Hepatocyte (in vitro differentiated cells): Measurements from ENCODE around the gene PIK3R2. TPM values are rescaled to one million over a fixed set of nuclear protein-coding genes. Genes with fewer than 3 reads are reported as not detected.

Experiments used
- DNase-seq: peaks from one replicate; pipeline ENCODE4 v3.0.0-alpha.2; 2016; ENCODE audit warnings: low spot score
- H2AFZ ChIP-seq: fragments of 200-600 bp; sonication (generic); 2 replicates; pipeline ENCODE4 v1.6.0; 2016; ENCODE audit warnings: antibody characterized with exemption, mild to moderate bottlenecking
- H3K27ac ChIP-seq: fragments of 200-600 bp; sonication (generic); 2 replicates; pipeline ENCODE4 v1.5.1; 2016; ENCODE audit warnings: mild to moderate bottlenecking
- H3K27me3 ChIP-seq: fragments of 200-600 bp; sonication (generic); 2 replicates; pipeline ENCODE4 v1.6.1; 2016
- H3K36me3 ChIP-seq: fragments of 200-600 bp; sonication (generic); replicated peaks from 2 replicates; pipeline ENCODE4 v1.5.1; 2016; ENCODE audit warnings: low read depth; ENCODE audit not compliant: insufficient read depth
- H3K4me1 ChIP-seq: fragments of 200-600 bp; sonication (generic); 2 replicates; pipeline ENCODE4 v1.5.1; 2016; ENCODE audit warnings: mild to moderate bottlenecking, moderate library complexity; ENCODE audit not compliant: insufficient read depth
- H3K4me2 ChIP-seq: fragments of 200-600 bp; sonication (generic); 2 replicates; pipeline ENCODE4 v1.6.0; 2016
- H3K4me3 ChIP-seq: fragments of 200-600 bp; sonication (generic); 2 replicates; pipeline ENCODE4 v1.5.1; 2016; ENCODE audit warnings: mild to moderate bottlenecking
- H3K79me2 ChIP-seq: fragments of 200-600 bp; sonication (generic); 2 replicates; pipeline ENCODE4 v1.6.0; 2017; ENCODE audit warnings: mild to moderate bottlenecking
- H3K9me2 ChIP-seq: fragments of 200-600 bp; sonication (generic); replicated peaks from 2 replicates; pipeline ENCODE4 v1.6.0; 2017; ENCODE audit warnings: mild to moderate bottlenecking; ENCODE audit not compliant: insufficient read depth
- H3K9me3 ChIP-seq: fragments of 200-600 bp; sonication (generic); 2 replicates; pipeline ENCODE4 v1.5.1; 2016; ENCODE audit warnings: low read depth, mild to moderate bottlenecking
- H4K20me1 ChIP-seq: fragments of 200-600 bp; sonication (generic); 2 replicates; pipeline ENCODE4 v1.6.0; 2016; ENCODE audit warnings: mild to moderate bottlenecking; ENCODE audit not compliant: insufficient read depth, poor library complexity, severe bottlenecking
- CTCF ChIP-seq: fragments of 200-600 bp; sonication (generic); IDR thresholded peaks from 2 replicates; pipeline ENCODE4 v1.5.1; 2016; ENCODE audit warnings: antibody characterized with exemption, mild to moderate bottlenecking; ENCODE audit not compliant: poor library complexity
- EZH2 ChIP-seq: fragments of 200-600 bp; sonication (generic); IDR thresholded peaks from 2 replicates; pipeline ENCODE4 v1.6.1; 2016; ENCODE audit warnings: antibody characterized with exemption, mild to moderate bottlenecking, borderline replicate concordance
- EZH2phosphoT487 ChIP-seq: fragments of 200-600 bp; sonication (generic); IDR thresholded peaks from one replicate; pipeline ENCODE4 v1.6.1; 2018; ENCODE audit warnings: antibody characterized with exemption, mild to moderate bottlenecking, low read depth, moderate library complexity; ENCODE audit not compliant: unreplicated experiment, severe bottlenecking
- WGBS: methylation state at CpG from one replicate; pipeline ENCODE4 v1.1.6; 2016; ENCODE audit warnings: low lambda C conversion rate; ENCODE audit errors: missing lambda C conversion rate; 5-methylcytosine and 5-hydroxymethylcytosine counted together
- polyA plus RNA-seq: library from polyadenylated mRNA; unstranded; fragments of >200 nt; fragmentation: Nextera tagmentation; extraction: Ambion mirVana; gene quantifications from 2 replicates; pipeline ENCODE4 v1.2.1, GENCODE V29; 2016
- total RNA-seq: library from RNA; depleted of rRNA; stranded (reverse); fragments of >200 nt; gene quantifications from 2 replicates; pipeline ENCODE4 v1.2.3, GENCODE V29; 2014

PIK3R2 gene
- total and polyA plus RNA-seq, 2 experiments from 2014 or later: 29.9 to 52.2 TPM

GRCh38 chr19:18197941-18198340 is 45.0 kb downstream of the PIK3R2 start:
- Histone ChIP-seq H3K79me2 (no peaks in the 10 kb centered on the region), H3K4me2 (no peak overlapping the region), H3K9me2 (no peaks in the 10 kb centered on the region), H4K20me1 (no peaks in the 10 kb centered on the region), H3K4me3 (no peak overlapping the region), H3K4me1 (peaks cover 13% of the 10 kb centered on the region), H3K9me3 (no peaks in the 10 kb centered on the region), H3K27ac (no peak overlapping the region), H2AFZ (no peak overlapping the region), H3K27me3 (no peaks in the 10 kb centered on the region), H3K36me3 (no peaks in the 10 kb centered on the region)
- no peak for DNase-seq
- TF ChIP-seq EZH2: no peak
- no peak for TF ChIP-seq CTCF
- no peak for TF ChIP-seq EZH2phosphoT487
- WGBS: 93% methylated on average over 6 of the region's 6 CpGs

GRCh38 chr19:18198374-18198773 is 45.4 kb downstream of the PIK3R2 start:
- Histone ChIP-seq H3K79me2 (no peaks in the 10 kb centered on the region), H3K27ac (no peak overlapping the region)

GRCh38 chr19:18202397-18202777 is 49.4 kb downstream of the PIK3R2 start:
- Histone ChIP-seq H3K4me3 (no peak overlapping the region), H3K4me1 (peaks cover 10% of the 10 kb centered on the region), H3K9me3 (no peaks in the 10 kb centered on the region), H4K20me1 (no peaks in the 10 kb centered on the region), H3K79me2 (no peaks in the 10 kb centered on the region), H3K36me3 (no peaks in the 10 kb centered on the region), H2AFZ (no peak overlapping the region), H3K9me2 (no peaks in the 10 kb centered on the region), H3K4me2 (peak overlapping the region; percentile 97), H3K27me3 (no peaks in the 10 kb centered on the region), H3K27ac (no peak overlapping the region)
- 93% methylated on average over 24 of the region's 24 CpGs for WGBS
- no peak for TF ChIP-seq EZH2phosphoT487
- no peak for TF ChIP-seq CTCF
- no peak for TF ChIP-seq EZH2
- DNase-seq: peak; percentile 4

More at GRCh38 chr19:18198374-18198773, 45.4 kb downstream of the PIK3R2 start:
- Histone ChIP-seq H3K36me3 (no peaks in the 10 kb centered on the region), H3K9me2 (no peaks in the 10 kb centered on the region), H3K4me1 (peaks cover 17% of the 10 kb centered on the region), H3K4me3 (no peak overlapping the region), H3K9me3 (no peaks in the 10 kb centered on the region), H3K27me3 (no peaks in the 10 kb centered on the region), H2AFZ (no peak overlapping the region), H3K4me2 (no peak overlapping the region), H4K20me1 (no peaks in the 10 kb centered on the region)
- 96% methylated on average over 6 of the region's 6 CpGs for WGBS
- TF ChIP-seq EZH2 (no peak), EZH2phosphoT487 (no peak), CTCF (no peak)
- DNase-seq: no peak
